Measurements from ENCODE around the gene KAT6B.
"Not testable (repeated sequence)": the region's sequence is repeated elsewhere in the genome, so short reads cannot be mapped to it uniquely, and the experiment has no call there.

Gene KAT6B

DNA sequence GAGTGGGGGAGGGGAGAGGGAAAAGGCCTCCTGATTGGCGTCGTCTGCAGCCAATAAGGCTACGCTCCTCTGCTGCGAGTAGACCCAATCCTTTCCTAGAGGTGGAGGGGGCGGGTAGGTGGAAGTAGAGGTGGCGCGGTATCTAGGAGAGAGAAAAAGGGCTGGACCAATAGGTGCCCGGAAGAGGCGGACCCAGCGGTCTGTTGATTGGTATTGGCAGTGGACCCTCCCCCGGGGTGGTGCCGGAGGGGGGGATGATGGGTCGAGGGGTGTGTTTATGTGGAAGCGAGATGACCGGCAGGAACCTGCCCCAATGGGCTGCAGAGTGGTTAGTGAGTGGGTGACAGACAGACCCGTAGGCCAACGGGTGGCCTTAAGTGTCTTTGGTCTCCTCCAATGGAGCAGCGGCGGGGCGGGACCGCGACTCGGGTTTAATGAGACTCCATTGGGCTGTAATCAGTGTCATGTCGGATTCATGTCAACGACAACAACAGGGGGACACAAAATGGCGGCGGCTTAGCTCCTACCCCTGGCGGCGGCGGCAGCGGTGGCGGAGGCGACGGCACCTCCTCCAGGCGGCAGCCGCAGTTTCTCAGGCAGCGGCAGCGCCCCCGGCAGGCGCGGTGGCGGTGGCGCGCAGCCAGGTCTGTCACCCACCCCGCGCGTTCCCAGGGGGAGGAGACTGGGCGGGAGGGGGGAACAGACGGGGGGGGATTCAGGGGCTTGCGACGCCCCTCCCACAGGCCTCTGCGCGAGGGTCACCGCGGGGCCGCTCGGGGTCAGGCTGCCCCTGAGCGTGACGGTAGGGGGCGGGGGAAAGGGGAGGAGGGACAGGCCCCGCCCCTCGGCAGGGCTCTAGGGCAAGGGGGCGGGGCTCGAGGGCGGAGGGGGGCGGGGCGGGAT lies at the start of gene KAT6B:
TSS of gene KAT6B (plus strand) at position 459 of the 903 bp plus-strand sequence. CDS start 16,258 bp downstream, outside the sequence.
- peak; percentile 95 for DNase-seq

DNA sequence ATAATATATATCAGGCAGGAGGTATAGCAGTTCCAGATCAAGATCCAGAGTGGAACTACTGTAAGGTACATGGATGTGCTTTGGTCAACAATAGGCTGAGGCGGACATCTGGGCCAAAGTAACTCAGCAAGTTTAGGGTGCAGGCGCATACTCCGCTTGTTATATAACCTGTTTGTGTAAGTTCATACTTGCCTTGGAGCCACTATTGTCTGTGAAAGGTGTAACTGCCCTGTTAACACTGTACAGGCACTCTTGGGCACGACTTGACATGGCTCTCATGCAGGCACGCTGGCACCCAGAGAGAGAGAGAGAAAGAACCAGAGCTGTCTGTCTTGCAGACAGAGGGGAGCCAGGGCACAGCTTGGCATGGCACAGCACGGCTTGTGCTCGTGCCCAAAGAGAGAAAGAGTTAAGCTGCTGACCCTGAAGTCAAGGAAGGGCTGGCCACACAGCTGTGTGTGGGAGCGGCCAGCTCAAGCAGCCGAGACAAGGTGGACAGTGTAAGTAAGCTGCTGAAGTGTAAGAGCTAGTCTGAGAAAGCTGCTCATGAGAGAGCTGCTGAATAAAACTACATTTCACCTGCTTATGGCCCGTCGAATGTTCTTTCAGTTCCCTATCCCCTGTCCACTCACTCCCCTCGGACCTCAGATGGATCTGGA lies 47.8 kb upstream of the KAT6B start:
- no peak for DNase-seq

GRCh38 chr10:74781870-74782269 lies 44.5 kb upstream of the KAT6B start:
- DNase-seq = not testable (repeated sequence)

DNA sequence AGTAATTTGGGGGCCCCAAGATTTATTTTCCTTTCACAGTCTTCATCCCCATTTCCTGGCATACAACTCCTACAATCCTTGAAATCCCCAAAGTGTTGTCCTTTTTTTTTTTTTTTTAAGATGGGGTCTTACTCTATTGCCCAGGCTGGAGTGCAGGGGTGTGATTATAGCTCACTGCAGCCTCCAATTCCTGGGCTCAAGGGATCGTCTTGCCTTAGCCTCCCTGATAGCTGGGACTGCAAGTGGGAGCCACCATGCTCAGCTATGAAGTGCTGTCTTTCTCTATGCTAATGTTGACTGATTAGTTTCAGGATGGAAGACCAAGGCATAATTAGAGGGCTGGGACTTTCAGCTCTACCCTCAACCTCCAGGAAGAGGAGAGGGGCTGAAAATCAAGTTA lies 41.9 kb upstream of the KAT6B start:
- no peak for DNase-seq

- DNase-seq = peak; percentile 10 to 22
Measured at GRCh38 chr10:74786126-74786525, 40.3 kb upstream of the KAT6B start.

DNA sequence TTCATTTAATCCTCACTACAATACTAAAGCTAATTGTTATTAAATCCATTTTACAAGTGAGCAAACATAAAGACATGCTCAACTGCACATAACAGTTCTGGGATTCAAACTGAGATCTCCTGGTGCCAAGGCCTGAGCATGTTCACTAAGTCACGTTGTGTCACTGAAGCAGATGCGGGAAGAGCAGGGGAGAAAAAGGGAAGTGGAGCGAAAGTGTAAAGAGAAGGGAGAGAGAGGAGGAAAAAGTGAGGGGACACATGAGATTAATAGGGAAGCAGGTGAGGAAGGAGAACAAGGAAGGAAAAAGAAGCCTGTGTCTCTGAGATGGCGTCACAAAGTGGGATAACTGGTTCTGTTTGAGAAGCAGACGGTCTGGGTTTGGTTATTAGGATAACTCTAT lies 38.9 kb upstream of the KAT6B start:
- no peak for DNase-seq

- not testable (repeated sequence) for DNase-seq
Measured at GRCh38 chr10:74791979-74792378, 34.4 kb upstream of the KAT6B start.

DNA sequence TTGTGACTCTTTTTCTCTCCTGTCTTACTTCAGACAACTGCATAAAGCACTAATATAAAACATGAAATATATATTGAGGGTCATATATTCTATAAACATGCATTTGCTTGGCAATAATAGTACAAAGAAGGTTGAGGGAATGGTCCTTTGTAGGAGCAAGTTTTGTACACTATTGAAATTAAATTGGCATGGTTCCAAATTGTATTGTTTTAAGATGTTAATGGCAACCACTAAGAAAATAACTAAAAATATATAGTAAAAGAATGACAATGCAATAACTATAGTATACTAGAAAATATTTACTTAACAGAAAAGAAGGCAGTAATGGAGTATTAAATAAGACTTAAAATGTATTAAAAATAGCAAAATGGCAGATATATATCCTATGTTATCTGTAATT lies 33.7 kb upstream of the KAT6B start:
- no peak for DNase-seq

GRCh38 chr10:74793240-74793639 lies 33.2 kb upstream of the KAT6B start:
- DNase-seq = not testable (repeated sequence)

- no peak for DNase-seq
Measured at GRCh38 chr10:74794531-74794930, 31.9 kb upstream of the KAT6B start.

DNA sequence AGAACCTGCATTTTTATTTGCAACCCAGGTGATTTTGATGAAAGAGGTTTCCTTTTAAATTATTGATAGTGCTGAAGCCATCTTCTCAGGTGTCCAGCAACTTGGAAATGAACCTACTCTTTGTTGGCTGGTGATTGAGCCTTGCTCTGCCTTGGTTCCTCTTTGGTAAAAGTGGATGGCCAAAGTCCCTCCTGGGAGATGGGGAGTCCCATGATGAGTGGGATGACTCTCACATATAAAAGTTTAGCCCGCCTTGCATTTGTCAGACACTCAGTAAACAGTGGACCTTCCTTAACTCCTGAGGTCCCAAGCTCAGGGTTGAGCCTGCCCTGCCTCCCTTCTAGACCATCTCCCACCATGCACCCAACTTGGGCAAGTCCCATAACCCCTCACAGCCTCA lies 28.9 kb upstream of the KAT6B start:
- DNase-seq = no peak

DNA sequence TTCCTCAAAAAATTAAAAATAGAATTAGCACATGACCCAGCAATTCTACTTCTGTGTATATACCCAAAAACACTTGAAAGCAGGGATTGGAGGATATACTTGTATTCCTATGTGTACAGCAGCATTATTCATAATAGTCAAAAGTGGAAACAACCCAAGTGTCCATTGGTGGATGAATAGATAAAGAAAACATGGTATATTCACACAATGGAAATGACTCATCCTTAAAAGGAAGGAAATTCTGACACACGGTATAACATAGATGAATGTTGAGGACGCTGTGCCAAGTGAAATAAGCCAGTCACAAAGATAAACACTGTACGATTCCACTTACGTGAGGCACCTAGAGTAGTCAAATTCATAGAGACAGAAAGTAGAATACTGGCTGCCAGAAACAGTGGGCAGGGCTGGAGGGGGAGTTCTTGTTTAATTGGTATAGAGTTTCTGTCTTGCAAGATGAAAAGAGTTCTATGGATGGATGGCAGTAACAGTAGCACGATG lies 26.6 kb upstream of the KAT6B start:
- peak; percentile 15 to 16 for DNase-seq

DNA sequence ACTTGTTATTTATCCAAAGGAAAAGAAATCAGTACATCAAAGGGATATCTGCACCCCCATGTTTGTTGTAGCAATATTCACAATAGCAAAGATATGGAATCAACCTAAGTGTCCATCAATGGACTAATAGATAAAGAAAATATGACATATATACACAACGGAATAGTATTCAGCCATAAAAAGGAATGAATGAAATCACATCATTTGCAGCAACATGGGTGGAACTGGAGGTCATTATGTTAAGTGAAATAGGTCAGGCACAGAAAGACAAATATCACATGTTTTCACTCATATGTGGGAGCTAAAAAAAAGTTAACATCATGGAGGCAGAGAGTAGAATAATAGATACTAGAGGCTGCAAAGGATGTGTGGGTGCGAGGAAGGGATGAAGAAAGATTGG lies 25.0 kb upstream of the KAT6B start:
- no peak for DNase-seq

- DNase-seq = no peak
Measured at GRCh38 chr10:74808501-74808900, 17.9 kb upstream of the KAT6B start.

DNA sequence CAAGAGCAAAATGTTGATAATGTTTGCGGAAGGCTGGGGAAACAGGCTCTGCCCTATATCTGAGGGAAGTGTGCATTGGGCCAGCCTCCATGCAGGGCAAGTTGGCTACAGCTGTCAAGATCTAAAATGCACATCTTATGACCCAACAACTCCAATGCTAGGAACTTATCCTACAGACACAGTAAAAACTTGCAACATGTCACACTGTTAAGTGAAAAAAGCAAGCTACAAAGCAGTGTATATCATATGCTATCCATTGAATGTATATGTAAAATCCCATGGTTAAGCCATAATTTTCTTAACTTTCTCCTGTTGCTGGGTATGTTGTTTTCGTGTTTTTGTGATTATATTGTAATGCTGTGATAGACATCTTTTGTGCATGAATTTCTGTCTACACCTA lies 16.3 kb upstream of the KAT6B start:
- DNase-seq = no peak

DNA sequence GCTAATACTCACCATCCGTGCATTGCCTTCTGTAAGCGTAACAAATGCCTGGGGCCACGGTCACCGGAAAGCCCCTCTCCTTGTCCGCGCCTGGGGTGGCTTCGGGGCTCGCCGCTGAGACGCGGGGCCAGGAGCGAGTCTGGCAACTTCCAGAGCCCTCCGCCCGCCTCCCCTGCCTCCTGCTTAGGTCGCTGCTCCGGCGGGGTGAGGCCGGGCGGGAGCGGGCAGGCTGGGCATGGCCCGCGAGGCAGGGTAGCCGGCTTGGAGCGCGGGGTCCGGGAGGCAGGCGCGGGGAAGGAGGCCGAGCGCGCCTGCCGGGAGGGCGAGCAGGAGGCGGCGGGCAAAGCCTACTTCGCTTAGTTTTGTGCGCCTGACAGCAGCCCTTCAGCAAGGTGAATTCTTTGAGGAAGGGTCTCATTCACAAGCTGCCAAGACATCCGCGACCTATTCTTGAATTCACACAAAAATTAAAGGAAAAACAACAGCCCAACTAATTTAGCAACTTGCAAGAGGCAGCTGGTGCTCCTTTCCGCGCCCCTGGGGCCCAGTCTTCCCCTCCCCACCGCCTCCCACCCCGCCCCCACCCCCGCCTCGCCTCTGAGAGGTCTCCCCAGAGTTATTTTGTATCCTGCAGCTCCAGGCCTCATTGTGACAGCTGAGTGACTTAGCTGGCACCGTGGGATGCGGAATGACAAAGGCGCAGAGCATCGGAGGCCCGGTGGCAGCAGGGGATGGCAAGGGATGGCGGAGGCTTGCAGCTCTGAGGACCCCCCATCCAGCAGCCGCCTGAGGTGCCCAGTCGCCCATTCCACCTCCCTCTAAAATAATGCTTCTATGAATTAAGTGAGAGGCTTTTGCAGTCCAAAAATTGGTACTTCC lies 12.8 kb upstream of the KAT6B start:
- no peak for DNase-seq

DNA sequence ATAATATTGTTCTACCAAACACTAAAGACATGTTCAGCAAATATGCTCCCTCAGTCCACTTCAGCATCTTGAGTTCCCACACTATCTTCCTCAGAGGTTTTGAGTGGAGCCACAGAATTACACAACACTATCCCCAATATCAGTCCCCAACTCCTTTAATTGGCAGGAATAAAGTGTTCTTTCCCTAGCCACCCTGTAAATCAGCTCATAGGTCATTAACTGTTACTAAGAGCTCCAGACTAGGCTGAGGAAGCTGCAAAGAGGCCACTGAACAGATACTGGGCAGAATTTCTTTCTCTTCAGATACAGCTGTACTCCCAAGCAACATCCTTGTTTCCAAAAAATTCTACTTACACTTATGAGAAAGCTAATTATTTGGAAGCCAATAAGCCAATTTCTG lies 11.6 kb upstream of the KAT6B start:
- no peak for DNase-seq

DNA sequence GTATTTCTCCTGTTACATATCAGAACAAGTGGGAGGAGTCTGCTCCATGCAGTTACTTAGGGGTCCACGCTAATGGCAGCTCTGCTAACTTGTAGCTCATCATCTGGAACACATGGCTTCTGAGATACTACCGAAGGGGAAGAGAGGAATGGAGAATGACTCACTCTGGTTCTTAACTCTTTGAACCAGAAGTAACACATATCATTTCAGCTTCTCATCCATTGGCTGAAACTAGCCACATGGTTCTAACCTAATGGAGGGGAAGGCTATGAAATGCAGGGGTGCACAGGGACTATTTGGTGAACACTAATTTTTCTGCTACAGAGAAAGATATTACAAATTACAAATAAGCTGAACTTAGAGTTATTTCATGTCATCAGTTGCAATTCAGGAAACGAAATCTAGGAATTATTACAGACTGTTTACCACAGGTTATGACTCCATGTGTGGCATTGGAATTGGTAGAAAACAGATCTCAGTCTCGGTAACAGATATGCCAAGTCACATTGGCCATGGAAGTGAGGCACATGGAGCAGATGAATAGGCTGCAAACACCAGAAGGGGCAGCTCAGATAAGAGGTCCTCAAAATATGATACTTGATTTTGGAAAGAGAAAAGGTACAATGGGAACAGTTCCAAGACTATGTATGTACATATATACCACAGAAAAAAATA lies 9.4 kb upstream of the KAT6B start:
- no peak for DNase-seq

GRCh38 chr10:74821501-74821900 lies 4.9 kb upstream of the KAT6B start:
- no peak for DNase-seq

- no peak for DNase-seq
Measured at GRCh38 chr10:74822101-74822500, 4.3 kb upstream of the KAT6B start.

- no peak for DNase-seq
Measured at GRCh38 chr10:74822521-74823089, 3.8 kb upstream of the KAT6B start.

GRCh38 chr10:74823791-74824183 lies 2.6 kb upstream of the KAT6B start:
- no peak for DNase-seq
